GM21619 (cell line): ENCODE data around the gene ERG.

Source experiments
- ATAC-seq: cut with Tn5 transposase; IDR thresholded peaks from one replicate; pipeline ENCODE4 v1.9.1; 2021; ENCODE audit not compliant: unreplicated experiment

The ERG gene

GRCh38 chr21:38499296-38499695 is 1.0 kb upstream of the ERG start:
- no peak for ATAC-seq

GRCh38 chr21:38496224-38496623 is 2.1 kb downstream of the ERG start:
- ATAC-seq: no peak

GRCh38 chr21:38495696-38496095 is 2.6 kb downstream of the ERG start:
- no peak for ATAC-seq

- no peak for ATAC-seq
Measured at GRCh38 chr21:38495242-38495641, 3.0 kb downstream of the ERG start.

DNA sequence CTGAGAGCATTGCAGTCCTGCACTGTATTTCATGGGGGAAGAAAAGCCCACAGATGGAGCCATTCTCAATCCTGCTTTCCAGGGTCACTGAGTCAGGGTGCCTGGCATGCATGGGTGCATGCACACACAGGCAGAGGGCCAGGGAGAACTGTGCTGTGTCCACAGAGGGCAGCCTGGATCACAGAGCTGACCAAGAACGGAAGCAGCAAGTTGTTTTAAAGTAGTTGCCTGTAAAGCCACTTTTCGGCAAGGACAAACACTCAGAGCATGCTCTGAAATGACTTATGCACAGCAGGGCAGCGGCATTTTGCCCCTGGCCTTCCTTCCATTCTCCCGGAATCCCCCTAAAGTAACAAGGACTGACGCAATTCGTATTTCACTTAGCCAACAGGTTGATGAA is 3.6 kb downstream of the ERG start:
- ATAC-seq: no peak

DNA sequence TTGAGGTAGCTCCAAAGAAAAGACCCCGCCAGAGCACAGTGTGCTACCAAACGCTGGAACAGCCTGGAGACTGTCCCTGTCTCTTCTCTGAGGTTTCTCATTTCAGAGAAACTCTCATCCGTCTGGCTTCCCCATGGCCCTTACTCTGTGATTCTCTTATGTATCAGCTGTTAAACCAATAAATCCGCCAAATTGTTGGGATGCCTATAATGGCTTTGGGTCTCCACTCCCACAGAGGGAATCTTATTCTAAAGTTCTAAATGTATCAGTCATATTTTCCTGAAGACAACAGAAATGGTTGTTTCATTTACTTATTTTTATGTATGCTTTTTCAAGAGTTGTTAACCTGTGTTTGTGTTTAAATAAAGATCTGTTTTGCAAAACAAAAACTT is 4.0 kb downstream of the ERG start:
- ATAC-seq: no peak

- no peak for ATAC-seq
Measured at GRCh38 chr21:38493549-38494250, 4.6 kb downstream of the ERG start.

DNA sequence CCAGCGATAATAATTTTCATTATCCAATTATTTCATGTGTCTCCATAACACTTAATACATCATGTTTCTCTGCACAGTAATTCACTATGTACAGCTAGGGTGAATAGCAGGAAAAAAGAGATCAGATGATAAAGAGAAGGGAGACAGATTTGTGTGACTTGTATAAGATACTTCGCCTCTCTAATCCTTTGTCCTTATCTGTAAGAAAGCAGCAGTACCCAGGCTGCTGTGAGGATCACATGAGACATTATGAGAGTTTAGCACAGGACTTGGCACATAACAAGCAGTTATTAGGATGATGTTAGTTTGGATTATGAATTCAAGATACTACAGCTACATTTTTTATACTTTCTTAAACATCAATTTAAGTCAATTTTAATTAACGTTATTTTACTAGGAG is 6.3 kb downstream of the ERG start:
- no peak for ATAC-seq

GRCh38 chr21:38491536-38491935 is 6.7 kb downstream of the ERG start:
- no peak for ATAC-seq

- no peak for ATAC-seq
Measured at GRCh38 chr21:38490411-38491020, 7.8 kb downstream of the ERG start.

- no peak for ATAC-seq
Measured at GRCh38 chr21:38489729-38490128, 8.5 kb downstream of the ERG start.

GRCh38 chr21:38489271-38489652 is 9.0 kb downstream of the ERG start:
- ATAC-seq: no peak

DNA sequence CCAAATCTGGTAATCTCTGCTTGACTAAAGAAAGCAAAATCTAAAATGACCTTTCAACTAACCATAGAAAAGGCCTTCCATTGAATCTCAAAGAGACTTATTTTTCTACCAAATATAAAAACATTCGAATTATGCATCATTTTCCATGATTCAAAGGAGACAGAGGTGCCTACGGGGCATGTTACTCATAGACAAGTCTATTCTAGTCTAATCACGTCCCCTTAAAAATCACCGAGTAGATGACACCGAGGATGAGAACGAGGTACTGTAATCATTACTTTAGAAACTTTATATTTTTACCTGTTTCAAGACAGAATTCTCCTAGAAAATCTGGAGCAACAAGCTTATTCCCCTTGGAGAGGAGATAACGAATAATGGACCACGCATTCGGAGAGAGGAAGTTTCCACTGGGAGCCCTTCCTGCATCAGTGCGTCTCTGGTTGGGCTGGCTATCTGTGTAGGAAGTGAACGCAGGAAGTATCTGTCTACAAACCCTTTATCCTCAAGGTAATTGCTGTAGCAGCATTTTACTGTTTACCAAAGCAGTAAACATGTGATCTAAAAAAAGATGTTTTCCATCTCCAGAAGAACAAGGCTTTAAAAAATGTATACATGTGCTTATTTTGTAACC is 9.5 kb downstream of the ERG start:
- no peak for ATAC-seq

- ATAC-seq: no peak
Measured at GRCh38 chr21:38487901-38488639, 10.2 kb downstream of the ERG start.

GRCh38 chr21:38486706-38487105 is 11.6 kb downstream of the ERG start:
- ATAC-seq: no peak

DNA sequence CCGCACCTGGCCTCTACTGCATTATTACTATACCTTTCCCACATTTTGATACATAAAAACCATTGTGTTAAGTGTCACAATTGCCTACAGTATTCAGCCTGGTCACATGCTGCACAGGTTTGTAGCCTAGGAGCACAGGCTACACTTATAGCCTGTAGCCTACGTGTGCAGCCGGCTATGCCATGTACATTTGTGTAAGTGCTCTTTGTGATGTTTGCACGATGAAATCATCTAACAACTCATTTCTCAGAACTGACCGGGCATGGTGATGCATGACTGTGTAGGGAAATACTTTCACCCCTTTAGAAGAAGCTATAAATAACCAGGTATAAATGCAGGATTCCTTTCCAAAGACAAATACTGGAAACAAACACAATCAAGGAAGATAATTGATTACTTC is 12.1 kb downstream of the ERG start:
- ATAC-seq: no peak

DNA sequence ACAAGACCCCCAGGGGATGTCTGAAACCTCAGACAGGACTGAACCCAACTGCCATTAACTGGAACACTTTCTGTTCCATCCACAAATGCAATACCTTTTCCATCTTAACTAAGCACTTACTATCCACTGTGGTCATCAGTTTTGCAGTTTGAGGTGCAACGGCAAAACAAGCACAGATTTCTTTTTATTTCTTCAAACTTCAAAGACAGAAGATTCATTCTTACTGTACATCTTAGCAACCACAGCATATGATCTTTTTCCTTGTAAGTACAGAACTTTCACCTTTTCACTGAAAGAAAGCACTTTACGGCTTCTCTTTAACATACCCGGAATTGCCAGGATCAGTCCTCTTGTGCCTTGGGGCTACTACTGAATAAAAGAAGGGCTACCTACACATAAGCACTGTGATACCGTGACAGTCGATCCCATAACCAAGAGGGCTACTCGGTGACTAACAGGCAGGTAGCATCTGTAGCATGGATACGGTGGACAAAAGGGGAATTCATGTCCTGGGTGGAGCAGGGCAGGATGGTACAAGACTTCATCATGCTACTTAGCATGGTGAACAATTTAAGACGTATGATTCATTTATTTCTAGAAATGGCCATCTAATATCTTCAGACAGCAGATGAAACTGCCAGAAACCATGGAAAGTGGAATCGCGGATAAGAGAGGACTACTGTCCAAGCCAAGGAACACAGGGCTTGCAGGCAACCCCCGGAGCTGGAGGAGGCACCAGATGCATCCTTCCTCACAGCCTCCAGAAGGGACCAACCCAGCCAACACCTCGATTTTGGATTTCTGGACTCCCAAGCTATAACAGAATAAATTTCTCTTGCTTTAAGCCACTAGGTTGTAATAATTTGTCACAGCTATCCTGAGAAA is 18.4 kb downstream of the ERG start:
- no peak for ATAC-seq

- ATAC-seq: no peak
Measured at GRCh38 chr21:38478782-38479181, 19.5 kb downstream of the ERG start.

GRCh38 chr21:38477226-38477625 is 21.1 kb downstream of the ERG start:
- ATAC-seq: no peak

DNA sequence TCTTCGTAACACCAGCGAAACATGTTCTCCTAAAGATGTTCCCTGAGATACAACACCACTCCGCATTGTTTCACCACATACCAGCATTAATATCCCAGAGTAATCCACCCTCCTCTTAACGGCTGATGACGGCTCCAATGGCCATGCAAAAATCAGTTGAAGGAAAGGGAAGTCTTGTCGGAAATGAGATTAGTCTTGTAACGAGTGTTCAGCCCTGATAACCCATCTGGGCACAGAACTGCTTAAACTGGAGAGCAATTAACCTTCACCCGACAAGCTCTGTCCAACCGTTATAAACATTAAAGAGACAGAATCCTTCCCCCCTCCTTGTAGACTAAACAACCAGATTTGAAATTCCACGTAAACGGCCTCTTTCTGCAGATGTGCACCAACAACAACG is 21.9 kb downstream of the ERG start:
- no peak for ATAC-seq

GRCh38 chr21:38475519-38475918 is 22.8 kb downstream of the ERG start:
- ATAC-seq: no peak
